GM21528 (cell line): ENCODE results near the gene ACTL6B.
"Not testable (repeated sequence)": the region's sequence is repeated elsewhere in the genome, so short reads cannot be mapped to it uniquely, and the experiment has no call there.

Experiments
- ATAC-seq: cut with Tn5 transposase; IDR thresholded peaks from one replicate; pipeline ENCODE4 v1.9.1; 2021; ENCODE audit warnings: mild to moderate bottlenecking, moderate library complexity; ENCODE audit not compliant: unreplicated experiment, low FRiP score

Gene ACTL6B

DNA sequence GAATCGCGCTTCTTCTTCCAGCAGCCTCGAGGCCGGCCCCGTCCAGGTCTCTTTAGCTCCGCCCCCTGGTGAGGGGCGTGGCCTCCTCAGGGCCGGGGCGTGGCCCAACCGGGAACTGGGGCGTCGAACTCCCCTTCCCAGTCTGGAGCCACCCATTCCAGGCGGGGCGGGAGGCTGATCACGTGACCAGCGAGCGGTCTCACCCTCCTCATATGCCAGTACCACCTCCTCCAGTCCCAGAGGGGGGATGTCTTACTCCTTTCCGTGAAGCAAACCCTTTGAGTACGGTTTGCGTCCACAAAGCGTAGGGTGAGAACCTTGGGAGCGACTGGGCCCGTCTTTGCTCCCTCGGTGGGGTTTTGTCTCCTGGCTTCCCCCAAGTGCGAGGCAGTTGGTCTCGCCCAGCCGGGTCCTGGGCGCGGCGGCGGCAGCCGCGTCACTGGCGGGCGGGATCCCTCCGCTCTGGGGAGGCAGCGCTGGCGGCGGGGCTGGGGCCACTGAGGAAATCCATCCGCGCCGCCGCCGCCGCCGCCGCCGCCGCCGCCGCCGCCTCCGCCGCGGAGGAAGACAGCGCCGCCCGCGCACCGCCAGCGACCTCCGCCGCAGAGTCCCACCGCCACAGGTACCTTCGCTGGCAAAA lies 17.2 kb upstream of the ACTL6B start, which contains the start of gene GNB2:
GNB2 (plus strand) TSS at position 439 of the 640 bp plus-strand sequence. CDS start 2,526 bp downstream, outside the sequence.
- ATAC-seq = peak; percentile 56

DNA sequence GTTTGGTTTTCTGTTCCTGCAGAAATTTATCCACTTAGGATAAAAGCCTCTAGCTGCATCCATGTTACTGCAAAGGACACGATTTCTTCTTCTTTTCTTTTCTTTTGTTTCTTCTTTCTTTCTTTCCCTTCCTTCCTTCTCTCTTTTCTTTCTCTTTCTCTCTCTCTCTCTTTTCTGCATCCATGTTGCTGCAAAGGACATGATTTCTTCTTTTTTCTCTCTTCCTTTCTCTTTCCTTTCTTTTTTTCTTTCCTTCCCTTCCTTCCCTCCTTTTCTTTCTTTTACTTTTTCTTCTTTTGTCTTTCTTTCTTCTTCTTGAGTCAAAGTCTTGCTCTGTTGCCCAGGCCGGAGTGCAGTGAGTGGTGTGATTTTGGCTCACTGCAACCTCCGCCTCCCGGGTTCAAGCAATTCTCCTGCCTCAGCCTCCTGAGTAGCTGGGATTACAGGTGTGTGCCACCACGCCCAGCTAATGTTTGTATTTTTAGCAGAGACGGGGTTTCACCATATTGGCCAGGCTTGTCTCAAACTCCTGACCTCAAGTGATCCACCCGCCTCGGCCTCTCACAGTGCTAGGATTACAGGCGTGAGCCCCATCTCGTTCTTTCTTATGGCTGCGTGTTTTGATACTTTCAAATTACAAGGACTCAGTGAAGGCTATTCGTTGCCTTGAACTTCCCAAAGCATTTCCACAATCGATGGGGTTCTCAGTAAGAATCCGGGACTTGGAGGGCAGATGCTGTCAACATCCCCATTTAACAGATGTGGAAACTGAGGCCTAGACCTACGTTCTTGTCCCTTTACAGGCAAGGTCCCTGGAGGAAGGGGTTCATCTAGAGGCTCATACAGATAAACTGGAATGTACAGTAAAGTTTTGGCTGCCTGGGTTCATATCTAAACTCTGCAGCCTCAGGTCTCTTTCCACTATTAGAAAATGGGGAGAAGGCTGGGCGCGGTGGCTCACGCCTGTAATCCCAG lies 15.4 kb upstream of the ACTL6B start:
- no peak for ATAC-seq

DNA sequence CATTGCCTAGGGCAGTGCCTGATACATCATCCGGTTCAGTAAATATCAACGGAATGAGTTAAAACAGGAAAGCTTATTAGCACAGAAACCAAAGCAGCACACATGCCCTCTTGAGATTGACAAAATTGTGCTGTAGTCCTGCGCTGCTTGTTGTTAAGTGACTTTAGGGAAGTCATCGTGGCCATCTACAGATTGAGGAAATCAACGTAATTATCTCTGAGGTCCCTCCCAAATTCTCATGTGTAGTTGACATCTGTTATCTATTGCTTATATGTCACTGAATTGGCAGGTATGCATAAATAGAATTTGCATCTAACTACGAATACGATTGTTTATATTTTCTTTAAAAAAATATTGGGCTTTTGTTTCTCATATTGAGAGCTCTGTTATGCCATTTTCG lies 13.8 kb upstream of the ACTL6B start:
- no peak for ATAC-seq

- not testable (repeated sequence) for ATAC-seq
Measured at GRCh38 chr7:100669106-100669505, 12.9 kb upstream of the ACTL6B start.

GRCh38 chr7:100668069-100668449 lies 11.8 kb upstream of the ACTL6B start:
- ATAC-seq = no peak

DNA sequence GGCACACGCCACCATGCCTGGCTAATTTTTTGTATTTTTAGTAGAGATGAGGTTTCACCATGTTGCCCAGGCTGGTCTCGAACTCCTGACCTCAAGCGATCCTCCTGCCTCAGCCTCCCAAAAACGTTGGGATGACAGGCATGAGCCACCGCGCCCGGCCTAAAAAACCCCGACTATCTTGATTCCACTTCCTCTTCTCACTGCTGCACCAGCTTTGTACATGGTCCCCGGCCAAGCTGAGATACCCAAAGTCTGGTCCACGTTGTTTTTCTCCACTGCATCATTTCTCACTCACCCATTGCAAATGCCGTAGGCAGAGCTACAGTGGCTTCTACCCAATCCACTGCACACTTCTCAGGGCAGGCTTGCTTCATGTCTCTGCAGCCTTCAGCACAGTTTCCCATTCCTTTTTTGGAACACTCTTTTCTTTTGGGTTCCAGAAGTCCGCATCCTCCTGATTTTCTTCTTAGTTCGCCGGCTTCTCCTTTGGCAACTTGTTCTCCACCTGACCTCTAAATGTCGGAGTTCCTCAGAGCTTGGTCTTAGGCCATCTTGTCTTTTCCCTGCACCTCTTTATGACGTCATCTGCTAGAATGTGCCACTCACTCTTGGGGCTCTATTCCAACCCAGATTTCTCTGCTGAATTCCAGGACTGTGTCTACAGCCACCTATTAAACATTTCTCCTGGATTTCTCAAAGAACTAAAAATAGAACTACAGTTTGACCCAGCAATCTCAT lies 11.3 kb upstream of the ACTL6B start:
- no peak for ATAC-seq

- ATAC-seq = no peak
Measured at GRCh38 chr7:100665168-100665726, 9.0 kb upstream of the ACTL6B start.

- ATAC-seq = not testable (repeated sequence)
Measured at GRCh38 chr7:100662194-100662776, 6.0 kb upstream of the ACTL6B start.

DNA sequence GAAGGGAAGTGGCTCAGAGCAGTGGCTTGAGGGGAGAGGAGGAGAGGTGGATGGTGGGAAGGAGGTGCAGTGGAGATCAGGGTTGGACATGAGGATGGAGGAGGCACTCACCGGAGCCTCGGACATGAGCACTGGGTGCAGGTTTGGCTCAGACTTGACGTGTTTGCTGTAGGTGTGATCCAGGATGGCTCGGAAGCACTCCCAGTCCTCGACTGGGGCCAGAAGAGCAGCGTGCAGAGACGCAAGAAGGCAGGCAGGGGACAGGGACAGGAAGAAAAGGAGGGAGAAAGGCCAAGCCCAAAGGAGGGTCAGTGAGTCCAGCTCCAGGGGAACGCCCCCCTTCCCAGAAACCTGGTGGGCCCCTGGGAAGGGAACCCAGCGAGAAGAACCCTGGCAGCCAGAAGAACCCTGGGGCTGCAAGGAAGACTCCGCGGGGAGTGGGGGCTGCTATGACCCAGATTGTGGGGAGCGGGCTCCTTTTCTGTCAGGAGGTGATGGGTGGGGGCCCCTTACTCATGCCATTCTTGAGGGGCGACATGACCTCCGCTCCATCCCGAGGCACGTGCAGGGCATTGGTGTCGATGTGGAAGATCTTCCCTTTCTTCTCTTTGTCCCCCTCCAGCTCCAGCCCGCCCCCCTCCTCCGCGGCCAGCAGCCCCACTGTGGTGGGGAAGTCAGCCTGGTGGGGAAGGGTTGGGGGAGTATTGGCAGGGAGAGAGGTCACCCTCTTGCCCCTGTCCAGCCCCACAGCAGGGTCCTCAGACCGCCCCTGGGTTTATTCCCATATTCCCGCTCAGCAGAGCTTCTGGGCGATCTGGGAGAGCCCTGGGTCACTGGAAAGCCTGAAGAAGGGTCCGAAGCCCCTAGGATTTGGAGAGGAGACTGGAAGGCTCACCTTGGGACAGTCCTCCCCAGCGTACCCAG lies 1.1 kb downstream of the ACTL6B start:
- ATAC-seq = no peak

DNA sequence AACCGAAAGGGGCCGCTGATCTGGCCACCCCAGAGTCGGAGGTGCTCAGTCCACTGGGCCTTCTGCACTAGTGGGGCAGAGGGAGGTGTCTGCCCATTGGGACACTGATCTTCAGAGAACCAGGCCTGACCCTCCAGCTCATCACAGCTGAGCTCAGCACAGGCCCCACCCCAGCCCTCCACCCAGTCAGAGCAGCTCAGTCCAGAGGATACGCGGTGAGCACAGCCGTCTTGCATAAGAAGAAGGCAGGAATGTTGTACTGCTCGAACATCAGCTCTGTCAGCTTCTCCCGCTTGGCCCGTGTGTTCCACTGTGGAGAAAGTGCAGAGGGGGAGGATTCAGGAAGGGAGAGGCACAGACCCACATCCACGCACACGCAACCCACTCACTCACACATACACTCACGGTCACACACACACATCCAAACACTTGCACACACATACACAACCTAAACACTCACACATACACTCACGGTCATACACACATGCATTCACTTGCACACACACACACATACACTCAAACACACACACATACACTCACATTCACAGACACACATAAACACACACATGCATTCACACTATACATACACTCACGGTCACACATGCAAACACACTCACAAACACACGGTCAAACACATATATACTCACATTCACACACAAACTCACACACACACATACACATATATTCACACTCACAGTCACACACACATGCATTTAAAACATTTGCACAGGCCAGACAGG lies 6.3 kb downstream of the ACTL6B start:
- no peak for ATAC-seq

DNA sequence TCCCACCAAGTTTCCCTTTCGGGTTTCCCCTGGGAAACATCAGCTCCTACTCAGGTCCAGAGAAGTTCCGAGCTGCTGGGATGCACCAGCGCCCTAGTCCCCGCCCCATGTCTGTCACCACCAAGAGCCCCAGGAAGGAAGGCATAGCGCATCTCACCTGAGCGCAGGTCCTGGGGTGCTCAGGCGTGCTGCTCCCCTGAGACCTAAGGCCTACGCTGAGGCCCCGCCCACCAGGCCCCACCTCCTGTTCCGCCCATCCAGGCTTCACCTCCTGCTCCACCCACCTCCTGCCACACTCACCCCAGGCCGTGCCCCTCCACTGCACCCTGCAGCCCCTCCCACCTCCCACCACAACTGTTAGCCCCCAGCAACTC lies 13.7 kb downstream of the ACTL6B start:
- no peak for ATAC-seq

GRCh38 chr7:100641860-100642533 lies 14.3 kb downstream of the ACTL6B start:
- ATAC-seq = no peak

DNA sequence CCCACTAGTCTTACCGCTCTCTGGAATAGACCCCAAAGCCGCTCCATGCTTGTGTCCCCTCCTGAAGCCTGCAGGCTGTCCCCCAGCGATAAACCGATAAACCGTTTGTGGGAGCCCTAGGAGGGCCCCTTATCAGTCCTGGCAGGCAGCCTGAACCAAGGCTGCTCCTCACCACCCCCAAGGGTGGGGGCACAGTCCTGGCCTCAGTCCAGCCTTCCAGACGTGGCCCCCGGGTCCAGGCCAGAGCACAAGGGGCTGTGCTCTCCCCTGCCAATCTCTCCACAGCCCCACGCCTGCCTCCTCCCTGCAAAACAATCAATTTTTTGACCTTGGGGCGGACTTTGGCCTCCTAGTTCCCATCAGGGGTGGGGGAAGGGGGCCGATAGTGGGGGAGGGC lies 14.8 kb downstream of the ACTL6B start, which contains the start of gene TFR2:
TFR2 (minus strand) TSS at position 90 of the 397 bp plus-strand sequence; CDS start at position 47, 43 bp downstream.
- no peak for ATAC-seq

DNA sequence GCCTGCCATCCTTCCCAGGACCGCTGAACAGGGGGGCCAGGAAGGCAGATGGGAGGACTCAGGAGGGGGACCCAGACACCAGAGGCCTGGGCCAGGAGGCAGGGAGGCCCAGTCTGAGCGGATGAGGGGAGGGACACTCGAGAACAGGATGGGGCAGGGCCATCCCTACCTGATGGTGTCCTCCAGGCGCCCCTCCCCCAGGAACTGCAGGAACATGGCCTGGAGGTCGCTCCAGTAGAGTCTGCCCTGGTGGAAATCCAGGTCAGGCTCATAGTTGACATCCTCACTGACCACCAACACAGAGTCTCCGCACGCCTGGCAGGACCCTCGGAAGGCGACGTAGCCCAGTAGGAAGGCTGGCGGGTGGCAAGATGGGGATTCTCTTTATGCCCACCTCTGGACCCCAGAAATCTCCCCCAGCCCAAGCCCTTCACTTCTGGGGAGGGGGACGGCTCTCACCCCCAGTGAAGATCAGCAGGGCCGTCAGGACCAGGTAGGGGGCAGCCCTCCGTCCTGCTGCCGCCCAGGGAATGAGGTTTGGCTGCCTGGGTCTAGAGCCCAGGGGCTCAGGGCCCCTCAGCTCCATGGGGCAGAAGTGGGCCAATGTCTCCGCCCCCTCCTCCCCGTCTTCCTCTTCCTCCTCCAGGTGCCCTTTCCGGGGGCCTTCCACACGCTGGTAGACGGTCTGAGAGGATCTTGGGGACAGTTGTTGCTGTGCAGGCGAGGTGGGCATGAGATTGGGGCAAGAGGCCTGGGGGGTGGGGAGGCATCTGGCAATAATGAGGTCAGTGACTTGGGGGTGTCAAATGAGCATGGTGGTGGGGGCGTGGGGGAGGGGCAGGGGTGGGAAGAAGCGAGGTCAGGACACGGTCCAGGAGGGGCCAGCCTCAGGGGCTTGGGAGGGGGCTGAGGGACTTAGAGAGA lies 15.5 kb downstream of the ACTL6B start:
- no peak for ATAC-seq

DNA sequence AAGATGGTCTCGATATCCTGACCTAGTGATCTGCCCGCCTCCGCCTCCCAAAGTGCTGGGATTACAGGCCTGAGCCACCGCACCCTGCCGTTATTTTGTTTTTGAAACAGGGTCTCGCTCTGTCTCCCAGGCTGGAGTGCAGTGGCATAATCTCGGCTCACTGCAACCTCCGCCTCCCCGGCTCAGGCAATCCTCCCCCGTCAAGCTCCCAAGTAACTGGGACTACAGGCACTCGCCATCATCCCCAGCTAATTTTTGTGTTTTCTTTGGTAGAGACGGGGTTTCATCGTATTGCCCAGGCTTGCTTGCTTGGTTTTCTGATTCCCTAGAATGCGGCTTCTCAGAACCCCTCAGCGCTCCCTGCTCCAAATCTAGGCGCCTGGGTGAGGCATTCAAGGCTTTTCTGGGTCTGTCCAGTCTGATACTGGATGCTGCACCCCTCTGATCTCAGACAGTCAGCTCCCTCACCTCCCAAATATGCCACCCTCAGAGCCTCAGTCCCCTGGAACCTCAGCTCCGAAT lies 16.2 kb downstream of the ACTL6B start:
- no peak for ATAC-seq

DNA sequence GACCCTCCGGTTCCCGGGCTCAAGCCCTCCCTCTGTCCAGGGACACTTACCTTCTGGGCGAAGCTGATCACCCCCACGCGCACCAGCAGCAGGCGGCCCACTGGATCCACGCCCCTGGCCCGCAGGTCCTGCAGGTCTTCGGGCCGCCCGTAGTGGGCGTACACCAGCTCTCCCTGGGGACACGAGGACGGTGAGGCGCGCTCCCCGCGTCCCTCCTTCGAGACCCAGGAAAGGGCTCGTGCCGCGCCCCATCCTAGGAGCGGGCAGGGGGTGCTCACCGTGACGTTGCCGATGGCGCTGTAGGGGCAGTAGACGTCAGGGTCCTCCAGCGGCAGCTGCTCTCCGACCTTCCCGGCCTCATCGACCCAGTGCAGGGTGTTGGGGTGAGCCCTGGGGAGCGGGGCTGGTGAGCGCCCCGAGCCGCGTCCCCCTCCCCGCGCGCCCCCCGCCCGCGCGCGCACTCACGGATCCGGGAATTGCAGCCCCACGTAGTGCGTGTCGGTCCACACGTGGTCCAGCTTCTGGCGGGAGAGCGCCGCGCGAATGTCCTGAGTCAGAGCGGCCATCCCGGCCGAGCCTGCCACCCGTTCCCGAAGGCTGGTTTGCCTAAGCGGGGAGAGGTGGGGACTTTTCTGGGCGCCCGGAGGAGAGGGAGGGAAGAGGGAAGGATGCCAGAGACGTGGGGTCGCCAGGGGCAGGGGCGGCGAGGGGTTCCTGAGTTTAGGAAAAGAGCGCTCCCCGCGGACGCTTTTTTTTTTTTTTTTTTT lies 23.1 kb downstream of the ACTL6B start:
- no peak for ATAC-seq
